ENCODE data around the gene AQP4. TPM values are rescaled to one million over a fixed set of nuclear protein-coding genes. Genes with fewer than 3 reads are reported as not detected.

The AQP4 gene
- total RNA-seq, 1 experiment from 2014 or later: 0.42 TPM

DNA sequence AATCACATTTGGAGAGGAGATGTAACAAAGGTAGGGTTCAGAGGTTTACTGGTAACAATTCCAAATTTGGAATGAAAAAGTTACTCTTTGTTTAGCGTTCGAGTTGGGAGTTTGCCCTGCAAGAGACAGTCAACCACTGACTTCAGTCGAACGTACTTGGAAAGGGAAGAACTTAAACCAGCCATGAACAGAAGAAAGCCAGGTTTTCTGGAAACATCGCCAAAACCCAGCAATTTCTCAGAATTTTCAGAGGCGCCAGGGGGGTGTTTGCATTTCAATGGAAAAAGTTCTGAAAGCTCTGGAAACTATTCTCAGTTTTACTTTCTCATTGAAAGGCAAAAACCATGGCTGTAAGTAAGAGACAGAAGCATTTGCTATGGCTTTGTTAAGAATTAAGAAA is 28.5 kb upstream of the AQP4 start:
- Histone ChIP-seq H3K4ac (ENCODE audit: low read depth, low read length) (no peak overlapping the region), H3T11ph (ENCODE audit: low read length) (no peak overlapping the region), H3K18ac (ENCODE audit: insufficient read length, low read depth, low read length) (no peak overlapping the region), H3K23ac (ENCODE audit: insufficient read length, low read depth, low read length) (no peak overlapping the region), H2BK12ac (ENCODE audit: insufficient read length, low read depth, low read length) (no peak overlapping the region), H2BK5ac (ENCODE audit: insufficient read length, low read length) (no peak overlapping the region), H2BK120ac (ENCODE audit: low read depth, low read length, poor library complexity, severe bottlenecking) (no peak overlapping the region), H2AFZ (ENCODE audit: low read length) (no peak overlapping the region), H3K9me3 (ENCODE audit: control insufficient read depth, low read depth, low read length) (no peaks in the 10 kb centered on the region), H3K79me1 (ENCODE audit: insufficient read depth, low read depth, low read length, poor library complexity, severe bottlenecking) (no peaks in the 10 kb centered on the region), H3K27ac (ENCODE audit: insufficient read length, low read depth, low read length) (no peak overlapping the region), H3K4me2 (ENCODE audit: insufficient read depth, insufficient read length, low read length) (no peak overlapping the region), H3K27me3 (ENCODE audit: insufficient read depth, low read length) (no peaks in the 10 kb centered on the region), H2BK15ac (ENCODE audit: low read depth, low read length) (no peak overlapping the region), H3K23me2 (ENCODE audit: insufficient read length, low read depth, low read length, poor library complexity, severe bottlenecking) (no peaks in the 10 kb centered on the region), H3K4me1 (ENCODE audit: insufficient read depth, low read length) (no peaks in the 10 kb centered on the region; the same call in 1 of the 2 replicates), H2AK5ac (ENCODE audit: insufficient read length, low read length) (no peak overlapping the region), H4K20me1 (ENCODE audit: control insufficient read depth, insufficient read depth, insufficient read length) (no peaks in the 10 kb centered on the region), H4K91ac (ENCODE audit: insufficient read length, low read depth, low read length) (no peak overlapping the region), H4K8ac (replicated peaks; ENCODE audit: insufficient read length, low read depth, low read length) (no peak overlapping the region), H3K56ac (ENCODE audit: insufficient read length, low read depth, low read length) (no peak overlapping the region), H3K14ac (ENCODE audit: insufficient read depth, low read length) (no peak overlapping the region), H3K9ac (ENCODE audit: extremely low read depth, insufficient read length, low read length) (no peak overlapping the region), H3K79me2 (ENCODE audit: insufficient read depth, low read length) (no peaks in the 10 kb centered on the region), H4K5ac (ENCODE audit: insufficient read length, low read depth, low read length) (no peak overlapping the region), H2BK20ac (ENCODE audit: low read depth, low read length, poor library complexity, severe bottlenecking) (no peak overlapping the region)
- Mint-ChIP-seq H3K9me3 (peaks cover 0 to 3% of the 10 kb centered on the region in 2 experiments; a peak in 1 of 5 replicates), H3K27ac (no peak overlapping the region; a peak in 1 of 7 replicates), H3K4me1 (peaks cover 15 to 16% of the 10 kb centered on the region in 2 experiments), H3K36me3 (ENCODE audit: insufficient read depth in 1 of 3, low read depth in 3 of 3) (no peaks in the 10 kb centered on the region; a peak in 1 of 7 replicates), H3K27me3 (ENCODE audit: low read depth) (no peaks in the 10 kb centered on the region), H3K4me3 (no peak overlapping the region)
- WGBS (ENCODE audit: extremely low coverage, insufficient read length, low lambda C conversion rate): no CpG with 5 or more reads among the region's 6 CpGs
- TF ChIP-seq, protein P1, sequence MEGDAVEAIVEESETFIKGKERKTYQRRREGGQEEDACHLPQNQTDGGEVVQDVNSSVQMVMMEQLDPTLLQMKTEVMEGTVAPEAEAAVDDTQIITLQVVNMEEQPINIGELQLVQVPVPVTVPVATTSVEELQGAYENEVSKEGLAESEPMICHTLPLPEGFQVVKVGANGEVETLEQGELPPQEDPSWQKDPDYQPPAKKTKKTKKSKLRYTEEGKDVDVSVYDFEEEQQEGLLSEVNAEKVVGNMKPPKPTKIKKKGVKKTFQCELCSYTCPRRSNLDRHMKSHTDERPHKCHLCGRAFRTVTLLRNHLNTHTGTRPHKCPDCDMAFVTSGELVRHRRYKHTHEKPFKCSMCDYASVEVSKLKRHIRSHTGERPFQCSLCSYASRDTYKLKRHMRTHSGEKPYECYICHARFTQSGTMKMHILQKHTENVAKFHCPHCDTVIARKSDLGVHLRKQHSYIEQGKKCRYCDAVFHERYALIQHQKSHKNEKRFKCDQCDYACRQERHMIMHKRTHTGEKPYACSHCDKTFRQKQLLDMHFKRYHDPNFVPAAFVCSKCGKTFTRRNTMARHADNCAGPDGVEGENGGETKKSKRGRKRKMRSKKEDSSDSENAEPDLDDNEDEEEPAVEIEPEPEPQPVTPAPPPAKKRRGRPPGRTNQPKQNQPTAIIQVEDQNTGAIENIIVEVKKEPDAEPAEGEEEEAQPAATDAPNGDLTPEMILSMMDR (conservative IDR thresholded peaks at IDR 0.05): no peak
- DNase-seq: no peak

All from H9 (cell line).